PC-9 (cell line): ENCODE measurements around the gene PFDN6.

Experiments
- CTCF ChIP-seq: fragments of 200-600 bp; sonication (generic); conservative IDR thresholded peaks from 2 replicates; pipeline ENCODE4 v1.6.1; 2017; ENCODE audit warnings: mixed run types, antibody characterized with exemption, mild to moderate bottlenecking, moderate library complexity
- EZH2 ChIP-seq: fragments of 200-600 bp; sonication (generic); IDR thresholded peaks from 2 replicates; pipeline ENCODE4 v1.8.0; 2017; ENCODE audit warnings: antibody characterized with exemption, low read depth

GRCh38 chr6:33318426-33319073, 29.1 kb downstream of the PFDN6 start:
- no peak for TF ChIP-seq CTCF
- no peak for TF ChIP-seq EZH2
